HepG2 (cell line): Measurements from ENCODE around the gene ZFHX3. TPM values are rescaled to one million over a fixed set of nuclear protein-coding genes. Genes with fewer than 3 reads are reported as not detected.
A peak's percentile ranks its signal among the peaks of the same experiment; 100 is the strongest.

Experiments
- BCL6 ChIP-seq: IDR thresholded peaks from 2 replicates; pipeline ENCODE4 v1.6.1; 2016; ENCODE audit warnings: missing genetic modification reagents, missing compliant biosample characterization
- E2F2 ChIP-seq: sonication (generic); formaldehyde crosslinking; IDR thresholded peaks from 2 replicates; pipeline ENCODE4 v1.4.0; 2020; ENCODE audit warnings: missing genetic modification reagents, borderline replicate concordance
- ETV5 ChIP-seq: IDR thresholded peaks from 2 replicates; pipeline ENCODE4 v1.6.1; 2018; ENCODE audit warnings: missing biosample characterization, missing genetic modification reagents, inconsistent platforms, borderline replicate concordance
- FOXA3 ChIP-seq: IDR thresholded peaks from 2 replicates; pipeline ENCODE4 v1.6.1; 2016; ENCODE audit warnings: missing genetic modification reagents, missing compliant biosample characterization
- PLSCR1 ChIP-seq: sonication (generic); formaldehyde crosslinking; IDR thresholded peaks from 2 replicates; pipeline ENCODE4 v1.5.0; 2020; ENCODE audit warnings: missing genetic modification reagents, mild to moderate bottlenecking, borderline replicate concordance
- RBM39 ChIP-seq: fragments of 200-400 bp; formaldehyde crosslinking; IDR thresholded peaks from one replicate; pipeline ENCODE4 v1.6.1; 2018; ENCODE audit warnings: antibody characterized with exemption, mild to moderate bottlenecking, low read depth, low read length; ENCODE audit not compliant: poor library complexity, severe bottlenecking
- RNF219 ChIP-seq: sonication (generic); formaldehyde crosslinking; IDR thresholded peaks from 2 replicates; pipeline ENCODE4 v1.5.0; 2020; ENCODE audit warnings: mild to moderate bottlenecking, missing genetic modification reagents
- STAT5B ChIP-seq: sonication (generic); formaldehyde crosslinking; IDR thresholded peaks from 2 replicates; pipeline ENCODE4 v1.4.0; 2020; ENCODE audit warnings: missing genetic modification reagents
- ZBTB20 ChIP-seq: sonication (generic); formaldehyde crosslinking; IDR thresholded peaks from 2 replicates; pipeline ENCODE4 v1.8.1; 2023; ENCODE audit warnings: missing genetic modification reagents, low read depth, mild to moderate bottlenecking, borderline replicate concordance
- ZFP37 ChIP-seq: sonication (generic); formaldehyde crosslinking; IDR thresholded peaks from 2 replicates; pipeline ENCODE4 v1.4.0; 2020; ENCODE audit warnings: missing genetic modification reagents, borderline replicate concordance
- ZMAT5 ChIP-seq: sonication (generic); formaldehyde crosslinking; IDR thresholded peaks from 2 replicates; pipeline ENCODE4 v1.5.0; 2020; ENCODE audit warnings: mild to moderate bottlenecking, low read depth, missing genetic modification reagents, borderline replicate concordance
- ZNF142 ChIP-seq: sonication (generic); formaldehyde crosslinking; IDR thresholded peaks from 2 replicates; pipeline ENCODE4 v1.4.0; 2020; ENCODE audit warnings: missing genetic modification reagents
- ZNF263 ChIP-seq: sonication (generic); formaldehyde crosslinking; IDR thresholded peaks from 2 replicates; pipeline ENCODE4 v1.4.0; 2020; ENCODE audit warnings: missing genetic modification reagents
- ZNF564 ChIP-seq: sonication (generic); formaldehyde crosslinking; IDR thresholded peaks from 2 replicates; pipeline ENCODE4 v1.8.1; 2023; ENCODE audit warnings: mild to moderate bottlenecking, missing genetic modification reagents
- ZNF577 ChIP-seq: sonication (generic); formaldehyde crosslinking; IDR thresholded peaks from 2 replicates; pipeline ENCODE4 v1.4.0; 2020; ENCODE audit warnings: mild to moderate bottlenecking, low read depth, missing genetic modification reagents, borderline replicate concordance
- ZNF615 ChIP-seq: sonication (generic); formaldehyde crosslinking; IDR thresholded peaks from 2 replicates; pipeline ENCODE4 v1.5.0; 2020; ENCODE audit warnings: mild to moderate bottlenecking, missing genetic modification reagents, borderline replicate concordance
- ZNF652 ChIP-seq: IDR thresholded peaks from 2 replicates; pipeline ENCODE4 v1.6.1; 2016; ENCODE audit warnings: low read depth, borderline replicate concordance
- polyA plus RNA-seq, 8 experiments: library from polyadenylated mRNA; depleted of rRNA in 3 of 8; stranded (reverse) in 7 of 8; unstranded in 1 of 8; fragments of >200 nt; fragmentation: Illumina TruSeq in 4 of 8; extraction: Trizol in 4 of 8; gene quantifications; 2 replicates each; pipeline versions ENCODE4 v1.2.1 to v1.2.3, GENCODE V29; 2011 to 2016; ENCODE audit warnings: low read depth in 4 of 8, missing spikeins in 1 of 8, mixed read lengths in 1 of 8; ENCODE audit not compliant: insufficient read depth in 1 of 8
- total RNA-seq, 5 experiments: library from RNA; depleted of rRNA; stranded (reverse); fragments of >200 nt; fragmentation: Illumina TruSeq; extraction: Trizol; gene quantifications; 2 replicates each; pipeline ENCODE4 v1.2.3, GENCODE V29; 2016; ENCODE audit warnings: low read depth in 1 of 5

The ZFHX3 gene
- total and polyA plus RNA-seq, 2 of the 13 experiments (the other 11 are each of a cell fraction or from before 2014, with no cell fraction given), result 5.0 to 6.0 TPM

- TF ChIP-seq ZBTB20 (no peak), RBM39 (no peak), ZNF564 (CRISPR knock-in tag) (no peak), RNF219 (CRISPR knock-in tag) (no peak), ETV5 (CRISPR knock-in tag) (no peak; the same call in 1 of the 2 replicates), E2F2 (no peak), BCL6 (CRISPR knock-in tag) (peak; percentile 38), ZNF615 (CRISPR knock-in tag) (no peak), PLSCR1 (no peak), ZNF577 (CRISPR knock-in tag) (no peak), ZNF263 (CRISPR knock-in tag) (no peak), ZNF142 (CRISPR knock-in tag) (no peak), ZMAT5 (CRISPR knock-in tag) (no peak), ZFP37 (CRISPR knock-in tag) (no peak), ZNF652 (CRISPR knock-in tag) (no peak), FOXA3 (peak; percentile 43), STAT5B (no peak)
Measured at GRCh38 chr16:72896485-72897118, 151.3 kb downstream of the ZFHX3 start (continued).
